ENCODE measurements around the gene HRCT1.
A peak's percentile ranks its signal among the peaks of the same experiment; 100 is the strongest.
"Not testable (repeated sequence)": the region's sequence is repeated elsewhere in the genome, so short reads cannot be mapped to it uniquely, and the experiment has no call there.

The HRCT1 gene

DNA sequence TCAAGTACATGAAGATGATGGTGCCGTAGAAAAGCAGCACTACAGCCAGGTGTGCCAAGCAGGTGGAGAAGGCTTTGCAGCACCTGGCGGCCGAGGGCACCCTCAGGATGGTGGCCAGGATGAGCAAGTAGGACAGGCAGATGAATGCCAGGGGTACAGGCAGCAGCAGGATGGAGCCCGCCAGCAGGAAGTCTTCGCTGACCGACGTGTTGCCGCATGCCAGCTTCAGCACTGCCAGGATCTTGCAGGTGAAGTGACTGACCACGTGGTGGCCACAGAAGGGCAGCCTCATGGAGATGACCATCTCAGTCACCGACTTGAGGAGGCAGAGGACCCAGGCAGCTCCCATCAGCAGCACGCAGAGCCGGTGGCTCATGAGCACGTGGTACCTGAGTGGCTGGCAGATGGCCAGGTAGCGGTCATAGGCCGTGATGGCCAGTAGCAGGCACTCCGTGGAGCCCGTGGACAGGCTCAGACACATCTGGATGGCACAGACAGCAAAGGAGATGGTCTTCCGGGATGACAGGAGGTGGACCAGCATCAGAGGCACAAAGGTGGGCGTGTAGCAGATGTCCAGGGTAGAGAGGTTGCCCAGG lies 36.3 kb upstream of the HRCT1 start:
- H3K4me3 ChIP-seq (ENCODE audit: low read depth, low read length), result no peak overlapping the region
- in situ Hi-C loops (cut with HindIII; ENCODE audit: low sequenced_read_pairs), result no loop called here
- TF ChIP-seq, protein P1, sequence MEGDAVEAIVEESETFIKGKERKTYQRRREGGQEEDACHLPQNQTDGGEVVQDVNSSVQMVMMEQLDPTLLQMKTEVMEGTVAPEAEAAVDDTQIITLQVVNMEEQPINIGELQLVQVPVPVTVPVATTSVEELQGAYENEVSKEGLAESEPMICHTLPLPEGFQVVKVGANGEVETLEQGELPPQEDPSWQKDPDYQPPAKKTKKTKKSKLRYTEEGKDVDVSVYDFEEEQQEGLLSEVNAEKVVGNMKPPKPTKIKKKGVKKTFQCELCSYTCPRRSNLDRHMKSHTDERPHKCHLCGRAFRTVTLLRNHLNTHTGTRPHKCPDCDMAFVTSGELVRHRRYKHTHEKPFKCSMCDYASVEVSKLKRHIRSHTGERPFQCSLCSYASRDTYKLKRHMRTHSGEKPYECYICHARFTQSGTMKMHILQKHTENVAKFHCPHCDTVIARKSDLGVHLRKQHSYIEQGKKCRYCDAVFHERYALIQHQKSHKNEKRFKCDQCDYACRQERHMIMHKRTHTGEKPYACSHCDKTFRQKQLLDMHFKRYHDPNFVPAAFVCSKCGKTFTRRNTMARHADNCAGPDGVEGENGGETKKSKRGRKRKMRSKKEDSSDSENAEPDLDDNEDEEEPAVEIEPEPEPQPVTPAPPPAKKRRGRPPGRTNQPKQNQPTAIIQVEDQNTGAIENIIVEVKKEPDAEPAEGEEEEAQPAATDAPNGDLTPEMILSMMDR (IDR thresholded peaks at IDR 0.05; ENCODE audit: low read depth, low read length), result no peak
- DNase-seq (ENCODE audit: low read depth, low spot score), result no peak

DNA sequence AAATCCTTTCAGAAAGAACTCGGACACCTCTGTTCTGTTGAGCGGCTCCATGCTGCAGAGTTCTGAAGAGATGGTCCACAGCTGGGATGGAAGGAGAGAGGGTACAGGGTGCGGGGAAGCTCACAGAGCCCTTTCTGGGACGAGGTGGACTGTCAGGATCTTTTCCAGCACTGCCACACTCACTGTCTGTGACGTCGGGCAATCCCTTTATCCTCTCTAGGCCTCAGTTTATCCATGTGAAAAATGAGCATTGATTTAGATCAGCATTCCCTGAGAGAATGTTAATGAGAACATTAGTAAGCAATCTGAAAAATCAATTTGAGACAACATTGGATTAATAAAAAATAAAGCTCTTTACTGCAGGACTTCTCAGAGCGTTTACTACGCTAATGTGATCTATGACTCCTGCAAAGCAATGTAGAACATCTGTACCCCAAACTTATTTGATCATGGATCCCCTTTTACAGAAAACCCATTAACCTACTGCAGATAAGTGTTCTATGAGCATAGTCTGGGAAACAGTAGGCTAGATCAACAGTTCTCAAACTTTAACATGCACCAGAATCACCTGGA lies 35.6 kb upstream of the HRCT1 start, which contains the start of gene OR13J1:
OR13J1 (minus strand) TSS at position 51 of the 573 bp plus-strand sequence; CDS start at position 51, 0 bp downstream.
- no peak within 1 kb of the TSS for H3K4me3 ChIP-seq (ENCODE audit: low read depth, low read length)
- TF ChIP-seq, protein P1 (IDR thresholded peaks at IDR 0.05; ENCODE audit: low read depth, low read length), result no peak
- no peak for DNase-seq (ENCODE audit: low read depth, low spot score)
- in situ Hi-C loops (cut with HindIII; ENCODE audit: low sequenced_read_pairs), result no loop called here

DNA sequence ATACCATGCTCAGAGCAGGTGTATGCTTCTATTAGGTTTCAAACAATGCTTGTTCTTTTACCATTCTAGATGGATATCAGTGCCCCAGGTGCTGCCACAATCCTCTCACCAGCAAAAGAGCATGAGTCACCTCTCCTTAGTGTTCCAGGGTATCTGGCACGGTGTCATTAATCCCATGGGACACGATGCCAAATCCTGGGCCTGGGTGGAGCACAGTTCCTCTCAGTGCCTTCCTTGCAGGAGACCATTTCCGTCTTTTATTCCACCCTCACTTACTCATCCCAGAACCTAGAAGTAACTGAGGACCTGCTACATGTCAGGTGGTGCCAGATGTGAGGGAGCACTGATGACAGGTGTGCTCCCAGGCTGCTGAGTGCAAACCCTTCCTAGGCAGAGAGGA lies 34.5 kb upstream of the HRCT1 start:
- in situ Hi-C loops (cut with HindIII; ENCODE audit: low sequenced_read_pairs), result no loop called here
- TF ChIP-seq, protein P1 (IDR thresholded peaks at IDR 0.05; ENCODE audit: low read depth, low read length), result no peak

DNA sequence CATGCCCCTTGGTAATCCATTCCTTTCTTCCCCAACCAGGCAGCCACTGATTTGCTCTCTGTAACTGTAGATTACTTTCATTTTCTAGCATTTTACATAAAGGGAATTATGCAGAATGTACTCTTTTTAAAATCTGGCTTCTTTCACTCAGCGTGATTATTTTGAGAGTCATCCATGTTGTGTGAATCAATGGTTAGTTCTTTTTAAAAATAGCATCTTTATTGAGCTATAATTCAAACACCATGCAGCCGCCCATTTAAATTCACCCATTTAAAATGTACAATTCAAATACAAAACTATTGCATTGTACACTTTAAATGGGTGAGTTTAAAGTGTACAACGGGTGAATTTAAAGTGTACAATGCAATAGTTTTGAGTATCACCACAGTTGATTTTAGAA lies 33.5 kb upstream of the HRCT1 start:
- no peak for DNase-seq (ENCODE audit: low read depth, low spot score)
- in situ Hi-C loops (cut with HindIII; ENCODE audit: low sequenced_read_pairs), result no loop called here
- TF ChIP-seq, protein P1 (IDR thresholded peaks at IDR 0.05; ENCODE audit: low read depth, low read length), result no peak
- no peak overlapping the region for H3K4me3 ChIP-seq (ENCODE audit: low read depth, low read length)

More for the DNA sequence above, 34.5 kb upstream of the HRCT1 start:
- H3K4me3 ChIP-seq (ENCODE audit: low read depth, low read length), result no peak overlapping the region
- no peak for DNase-seq (ENCODE audit: low read depth, low spot score)

DNA sequence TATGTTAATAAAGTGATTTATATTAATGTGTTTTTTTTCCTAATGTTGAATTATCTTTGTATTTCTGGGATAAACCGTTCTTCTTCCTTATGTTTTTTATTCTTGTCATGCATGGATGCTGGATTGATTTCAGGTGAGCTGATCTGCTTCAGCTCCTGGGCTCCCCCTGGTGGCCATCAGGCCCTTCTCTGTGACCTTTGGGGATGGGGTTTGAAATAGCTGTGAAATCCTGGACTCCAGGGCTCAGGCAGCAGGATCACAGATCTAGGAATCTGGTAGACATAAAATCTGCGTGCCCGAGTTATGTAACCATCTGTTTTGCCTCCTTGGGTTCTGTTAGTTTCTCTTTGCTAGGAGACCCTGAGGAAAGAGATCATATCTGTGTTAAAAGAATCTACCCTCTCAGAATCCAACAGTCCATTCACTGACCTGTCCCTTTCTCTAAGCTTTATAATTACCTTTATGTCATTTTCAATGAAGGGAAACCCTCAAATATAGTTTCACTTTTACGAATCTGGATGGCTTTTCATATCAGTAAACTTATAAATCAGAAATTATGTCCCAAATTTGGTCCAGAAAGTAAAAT lies 23.6 kb upstream of the HRCT1 start:
- TF ChIP-seq, protein P1 (IDR thresholded peaks at IDR 0.05; ENCODE audit: low read depth, low read length), result peak; percentile 98
- in situ Hi-C loops (cut with HindIII; ENCODE audit: low sequenced_read_pairs), result no loop called here
- DNase-seq (ENCODE audit: low read depth, low spot score), result peak; percentile 76
- H3K4me3 ChIP-seq (ENCODE audit: low read depth, low read length), result no peak overlapping the region

DNA sequence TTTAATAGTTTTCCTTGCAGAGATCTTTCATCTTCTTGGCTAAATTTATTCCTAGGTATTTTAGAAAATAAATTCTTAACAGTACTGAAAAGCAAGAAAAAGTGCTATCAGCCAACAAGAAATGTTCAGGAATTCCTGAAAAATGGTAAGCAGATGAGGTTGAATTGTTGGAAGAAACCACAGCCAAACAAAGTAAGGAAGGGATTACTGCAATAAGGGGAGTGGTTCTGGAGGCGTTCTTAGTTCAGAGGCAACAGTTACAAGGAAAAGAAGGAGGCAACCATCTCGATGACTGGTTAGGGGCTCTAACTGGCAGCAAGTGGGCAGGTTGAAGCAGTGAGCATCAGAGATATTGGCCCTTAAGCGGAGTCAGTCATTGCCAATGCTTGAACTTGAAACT lies 23.0 kb upstream of the HRCT1 start:
- TF ChIP-seq, protein P1 (IDR thresholded peaks at IDR 0.05; ENCODE audit: low read depth, low read length), result no peak
- H3K4me3 ChIP-seq (ENCODE audit: low read depth, low read length), result no peak overlapping the region
- in situ Hi-C loops (cut with HindIII; ENCODE audit: low sequenced_read_pairs), result no loop called here
- DNase-seq (ENCODE audit: low read depth, low spot score), result no peak

DNA sequence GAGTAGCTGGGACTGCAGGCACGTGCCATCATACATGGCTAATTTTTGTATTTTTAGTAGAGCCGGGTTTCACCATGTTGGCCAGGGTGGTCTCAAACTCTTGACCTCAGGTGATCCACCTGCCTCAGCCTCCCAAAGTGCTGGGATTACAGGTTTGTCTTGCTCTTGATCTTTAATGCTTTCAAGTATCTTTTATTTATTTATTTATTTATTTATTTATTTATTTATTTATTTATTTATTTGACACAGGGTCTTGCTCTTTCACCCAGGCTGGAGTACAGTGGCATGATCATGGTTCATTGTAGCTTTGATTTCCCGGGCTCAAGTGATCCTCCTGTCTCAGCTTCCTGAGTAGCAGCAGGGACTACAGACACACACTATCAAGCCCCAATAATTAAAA lies 21.1 kb upstream of the HRCT1 start:
- H3K4me3 ChIP-seq (ENCODE audit: low read depth, low read length); in situ Hi-C loops (cut with HindIII; ENCODE audit: low sequenced_read_pairs); DNase-seq (ENCODE audit: low read depth, low spot score): not testable (repeated sequence)
